ENCODE measurements around the gene SP110. TPM values are rescaled to one million over a fixed set of nuclear protein-coding genes. Genes with fewer than 3 reads are reported as not detected.
"Not testable (repeated sequence)": the region's sequence is repeated elsewhere in the genome, so short reads cannot be mapped to it uniquely, and the experiment has no call there.

SP110 gene
- 2.6 TPM for polyA plus RNA-seq (2013, experiment 1 of 4)
- 2.7 TPM for polyA plus RNA-seq (2013, experiment 2 of 4)
- 2.6 TPM for polyA plus RNA-seq (2013, experiment 3 of 4)
- 2.7 TPM for polyA plus RNA-seq (2013, experiment 4 of 4)

DNA sequence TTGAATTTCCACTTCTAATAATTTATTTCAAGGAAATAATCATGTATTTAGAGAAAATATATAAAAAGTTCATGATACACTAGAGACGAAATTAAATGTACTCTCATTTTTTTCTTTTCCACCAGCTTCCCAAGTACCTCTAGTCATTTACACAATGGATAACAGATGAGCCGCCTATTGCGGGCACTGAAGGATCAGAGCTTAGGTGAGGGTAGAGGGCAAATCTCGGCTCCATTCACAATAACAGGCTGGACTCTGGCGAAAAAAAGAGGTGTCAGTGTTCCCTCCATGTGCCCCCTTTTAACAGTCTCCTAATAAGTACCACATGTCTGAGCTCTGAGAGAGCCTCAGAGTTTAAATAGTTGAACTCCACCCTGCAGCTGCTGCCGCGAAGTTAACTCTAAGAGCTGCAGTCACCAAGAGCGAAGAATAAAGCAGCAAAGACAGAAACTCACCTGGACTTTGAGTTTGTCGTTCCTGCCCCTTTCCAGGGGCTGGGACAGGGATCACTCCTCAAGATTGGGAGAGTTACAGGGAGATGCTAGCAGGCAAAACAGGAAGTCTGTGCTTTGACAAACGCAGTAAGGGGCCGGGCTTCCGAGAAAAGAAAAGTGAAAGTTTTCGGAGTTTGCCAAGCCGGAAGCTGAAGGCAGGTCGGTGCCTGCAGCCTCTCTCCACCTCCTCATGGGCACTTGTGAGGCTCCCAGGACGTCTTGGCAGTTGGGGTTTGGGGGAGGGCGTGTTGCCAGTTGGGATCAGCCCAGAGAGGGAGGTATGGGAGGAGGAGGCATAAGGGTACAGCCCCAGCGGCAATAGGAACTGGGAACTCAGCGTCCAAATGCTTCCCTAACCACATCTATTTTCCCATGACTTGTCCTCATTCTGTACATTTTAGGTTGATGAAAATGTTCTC, at the start of gene SP110:
SP110 (minus strand) TSS at position 566 of the 913 bp plus-strand sequence. CDS start 3,057 bp downstream, outside the sequence.
- no peaks in the 10 kb centered on the region for H3K4me1 ChIP-seq (ENCODE audit: control insufficient read depth, insufficient read depth, low read length)
- H3K27me3 ChIP-seq (ENCODE audit: control insufficient read depth, insufficient read depth, low read length, poor library complexity, severe bottlenecking), result no peaks in the 10 kb centered on the region
- no peaks in the 10 kb centered on the region for H3K36me3 ChIP-seq (ENCODE audit: control insufficient read depth, insufficient read depth, low read length)
- H3K4me3 ChIP-seq (ENCODE audit: insufficient read depth, low read depth, low read length), result peak within 1 kb of the TSS; percentile 8
- no peaks in the 10 kb centered on the region for H3K9me3 ChIP-seq (ENCODE audit: control insufficient read depth, low read length)
- H3K27ac ChIP-seq (ENCODE audit: insufficient read depth, low read depth, low read length, poor library complexity, severe bottlenecking), result no peak within 1 kb of the TSS
- WGBS, 2 experiments, result 43 to 44% methylated on average over 15 to 19 of the region's 19 CpGs

DNA sequence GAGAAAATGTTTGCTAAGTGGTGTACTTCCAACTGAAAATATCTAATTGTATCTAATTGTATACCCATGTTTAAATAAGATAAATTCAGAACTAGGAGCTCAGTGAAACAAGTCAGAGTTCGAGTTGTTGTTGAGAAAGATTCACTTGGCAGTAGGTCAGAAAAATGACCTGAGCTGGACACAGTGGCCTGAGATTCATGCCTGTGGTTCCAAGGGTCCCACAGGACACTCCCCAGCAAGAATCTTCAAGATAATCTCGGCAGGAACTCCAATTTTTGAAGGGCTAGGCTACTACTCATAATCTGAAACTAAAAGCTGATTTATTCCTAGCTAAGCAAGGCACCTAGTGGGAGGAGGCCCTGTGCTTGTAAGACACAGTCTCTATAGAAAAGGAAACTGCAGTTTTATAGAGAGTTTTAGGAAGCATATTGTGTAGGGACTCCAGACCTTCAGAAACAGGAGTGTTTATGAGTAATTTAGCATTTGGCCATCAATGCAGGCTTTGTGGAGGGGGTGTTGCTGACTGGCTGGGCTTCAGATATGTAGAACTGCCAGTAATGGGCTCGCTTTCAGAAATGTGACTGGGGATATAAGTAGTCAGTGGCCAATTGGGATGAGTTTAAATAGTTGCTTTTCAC, 48.9 kb upstream of the SP110 start:
- Histone ChIP-seq H3K27ac (ENCODE audit: insufficient read depth, low read depth, low read length, poor library complexity, severe bottlenecking) (no peak overlapping the region), H3K27me3 (ENCODE audit: control insufficient read depth, insufficient read depth, low read length, poor library complexity, severe bottlenecking) (no peaks in the 10 kb centered on the region), H3K9me3 (ENCODE audit: control insufficient read depth, low read length) (no peaks in the 10 kb centered on the region), H3K36me3 (ENCODE audit: control insufficient read depth, insufficient read depth, low read length) (no peaks in the 10 kb centered on the region), H3K4me1 (ENCODE audit: control insufficient read depth, insufficient read depth, low read length) (no peaks in the 10 kb centered on the region), H3K4me3 (ENCODE audit: insufficient read depth, low read depth, low read length) (no peak overlapping the region)
- 83 to 85% methylated on average over 3 of the region's 3 CpGs for WGBS, 2 experiments

GRCh38 chr2:230267556-230267955, 47.8 kb upstream of the SP110 start:
- Histone ChIP-seq H3K36me3 (ENCODE audit: control insufficient read depth, insufficient read depth, low read length) (no peaks in the 10 kb centered on the region), H3K27ac (ENCODE audit: insufficient read depth, low read depth, low read length, poor library complexity, severe bottlenecking) (no peak overlapping the region), H3K4me1 (ENCODE audit: control insufficient read depth, insufficient read depth, low read length) (no peaks in the 10 kb centered on the region), H3K4me3 (ENCODE audit: insufficient read depth, low read depth, low read length) (no peak overlapping the region), H3K27me3 (ENCODE audit: control insufficient read depth, insufficient read depth, low read length, poor library complexity, severe bottlenecking) (no peaks in the 10 kb centered on the region), H3K9me3 (ENCODE audit: control insufficient read depth, low read length) (no peaks in the 10 kb centered on the region)
- WGBS, 2 experiments, result 93 to 99% methylated on average over 3 of the region's 3 CpGs

DNA sequence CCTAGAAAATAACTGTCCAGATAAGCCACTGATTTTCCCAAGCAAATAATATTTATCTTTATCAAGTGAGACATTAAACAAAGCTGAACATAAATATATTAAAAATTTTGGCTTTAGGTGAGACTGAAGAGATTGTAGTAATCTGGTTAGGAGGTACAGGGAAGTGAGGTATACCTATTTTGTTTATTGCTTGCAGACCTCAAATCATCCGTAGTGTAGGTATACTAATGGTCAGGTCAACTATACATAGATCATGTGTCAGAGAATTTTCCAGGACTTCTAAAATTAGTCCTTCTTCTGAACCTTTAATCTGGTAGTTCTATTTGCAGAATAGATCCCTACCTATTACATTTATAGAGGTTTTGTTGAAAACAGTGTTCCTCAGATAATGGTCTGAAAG, 47.3 kb upstream of the SP110 start:
- Histone ChIP-seq H3K9me3 (ENCODE audit: control insufficient read depth, low read length) (no peaks in the 10 kb centered on the region), H3K27ac (ENCODE audit: insufficient read depth, low read depth, low read length, poor library complexity, severe bottlenecking) (no peak overlapping the region), H3K4me1 (ENCODE audit: control insufficient read depth, insufficient read depth, low read length) (no peaks in the 10 kb centered on the region), H3K4me3 (ENCODE audit: insufficient read depth, low read depth, low read length) (no peak overlapping the region), H3K36me3 (ENCODE audit: control insufficient read depth, insufficient read depth, low read length) (no peaks in the 10 kb centered on the region), H3K27me3 (ENCODE audit: control insufficient read depth, insufficient read depth, low read length, poor library complexity, severe bottlenecking) (no peaks in the 10 kb centered on the region)
- 92 to 100% methylated on average over 1 of the region's 1 CpG for WGBS, 2 experiments

GRCh38 chr2:230266638-230267037, 46.9 kb upstream of the SP110 start:
- no peaks in the 10 kb centered on the region for H3K4me1 ChIP-seq (ENCODE audit: control insufficient read depth, insufficient read depth, low read length)
- H3K27me3 ChIP-seq (ENCODE audit: control insufficient read depth, insufficient read depth, low read length, poor library complexity, severe bottlenecking), result no peaks in the 10 kb centered on the region
- H3K27ac ChIP-seq (ENCODE audit: insufficient read depth, low read depth, low read length, poor library complexity, severe bottlenecking), result no peak overlapping the region
- WGBS, 2 experiments, result 88 to 93% methylated on average over 4 of the region's 4 CpGs
- H3K4me3 ChIP-seq (ENCODE audit: insufficient read depth, low read depth, low read length), result no peak overlapping the region
- H3K36me3 ChIP-seq (ENCODE audit: control insufficient read depth, insufficient read depth, low read length), result no peaks in the 10 kb centered on the region
- no peaks in the 10 kb centered on the region for H3K9me3 ChIP-seq (ENCODE audit: control insufficient read depth, low read length)

GRCh38 chr2:230264945-230265344, 45.2 kb upstream of the SP110 start:
- WGBS, 2 experiments, result 71 to 73% methylated on average over 4 of the region's 4 CpGs
- H3K27me3 ChIP-seq (ENCODE audit: control insufficient read depth, insufficient read depth, low read length, poor library complexity, severe bottlenecking); H3K4me1 ChIP-seq (ENCODE audit: control insufficient read depth, insufficient read depth, low read length); H3K4me3 ChIP-seq (ENCODE audit: insufficient read depth, low read depth, low read length); H3K36me3 ChIP-seq (ENCODE audit: control insufficient read depth, insufficient read depth, low read length); H3K9me3 ChIP-seq (ENCODE audit: control insufficient read depth, low read length); H3K27ac ChIP-seq (ENCODE audit: insufficient read depth, low read depth, low read length, poor library complexity, severe bottlenecking): not testable (repeated sequence)

DNA sequence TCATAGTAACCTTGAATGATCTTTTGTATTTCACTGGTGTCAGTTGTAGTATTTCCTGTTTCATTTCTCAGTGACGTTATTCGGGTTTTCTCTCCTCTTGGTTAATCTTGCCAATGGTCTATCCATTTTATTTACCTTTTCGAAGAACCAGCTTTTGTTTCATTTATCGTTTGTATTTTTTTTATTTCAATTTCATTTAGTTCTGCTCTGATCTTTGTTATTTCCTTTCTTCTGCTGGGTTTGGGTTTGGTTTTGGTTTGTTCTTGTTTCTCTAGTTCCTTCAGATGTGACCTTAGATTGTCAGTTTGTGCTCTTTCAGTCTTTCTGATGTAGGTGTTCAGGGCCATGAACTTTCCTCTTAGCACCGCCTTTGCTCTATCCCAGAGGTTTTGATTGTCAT, 42.5 kb upstream of the SP110 start:
- Histone ChIP-seq H3K9me3 (ENCODE audit: control insufficient read depth, low read length) (no peaks in the 10 kb centered on the region), H3K4me3 (ENCODE audit: insufficient read depth, low read depth, low read length) (no peak overlapping the region), H3K27me3 (ENCODE audit: control insufficient read depth, insufficient read depth, low read length, poor library complexity, severe bottlenecking) (no peaks in the 10 kb centered on the region), H3K27ac (ENCODE audit: insufficient read depth, low read depth, low read length, poor library complexity, severe bottlenecking) (no peak overlapping the region), H3K4me1 (ENCODE audit: control insufficient read depth, insufficient read depth, low read length) (no peaks in the 10 kb centered on the region), H3K36me3 (ENCODE audit: control insufficient read depth, insufficient read depth, low read length) (no peaks in the 10 kb centered on the region)
- 92 to 94% methylated on average over 4 to 5 of the region's 5 CpGs for WGBS, 2 experiments

DNA sequence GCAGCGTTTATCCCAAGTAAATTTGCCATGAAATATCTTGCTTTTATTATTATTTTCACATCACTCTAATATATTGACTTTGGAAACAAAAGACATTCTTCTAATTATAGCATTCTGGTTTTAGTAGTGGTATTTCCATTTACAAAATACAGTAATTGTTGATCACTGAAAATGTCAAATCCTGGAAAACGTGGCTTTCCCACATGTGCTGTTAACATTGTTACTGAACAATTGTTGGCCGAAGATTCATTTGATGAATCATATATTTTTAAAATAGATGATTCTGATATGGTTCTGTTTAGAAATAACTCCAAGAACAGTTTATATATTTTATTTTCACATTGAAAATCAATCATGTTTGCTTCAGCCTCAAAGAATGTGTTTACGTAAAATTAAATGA, 38.7 kb upstream of the SP110 start:
- Histone ChIP-seq H3K27me3 (ENCODE audit: control insufficient read depth, insufficient read depth, low read length, poor library complexity, severe bottlenecking) (no peaks in the 10 kb centered on the region), H3K4me3 (ENCODE audit: insufficient read depth, low read depth, low read length) (no peak overlapping the region), H3K4me1 (ENCODE audit: control insufficient read depth, insufficient read depth, low read length) (no peaks in the 10 kb centered on the region), H3K9me3 (ENCODE audit: control insufficient read depth, low read length) (no peaks in the 10 kb centered on the region), H3K36me3 (ENCODE audit: control insufficient read depth, insufficient read depth, low read length) (no peaks in the 10 kb centered on the region), H3K27ac (ENCODE audit: insufficient read depth, low read depth, low read length, poor library complexity, severe bottlenecking) (no peak overlapping the region)
- 93 to 96% methylated on average over 4 of the region's 4 CpGs for WGBS, 2 experiments

DNA sequence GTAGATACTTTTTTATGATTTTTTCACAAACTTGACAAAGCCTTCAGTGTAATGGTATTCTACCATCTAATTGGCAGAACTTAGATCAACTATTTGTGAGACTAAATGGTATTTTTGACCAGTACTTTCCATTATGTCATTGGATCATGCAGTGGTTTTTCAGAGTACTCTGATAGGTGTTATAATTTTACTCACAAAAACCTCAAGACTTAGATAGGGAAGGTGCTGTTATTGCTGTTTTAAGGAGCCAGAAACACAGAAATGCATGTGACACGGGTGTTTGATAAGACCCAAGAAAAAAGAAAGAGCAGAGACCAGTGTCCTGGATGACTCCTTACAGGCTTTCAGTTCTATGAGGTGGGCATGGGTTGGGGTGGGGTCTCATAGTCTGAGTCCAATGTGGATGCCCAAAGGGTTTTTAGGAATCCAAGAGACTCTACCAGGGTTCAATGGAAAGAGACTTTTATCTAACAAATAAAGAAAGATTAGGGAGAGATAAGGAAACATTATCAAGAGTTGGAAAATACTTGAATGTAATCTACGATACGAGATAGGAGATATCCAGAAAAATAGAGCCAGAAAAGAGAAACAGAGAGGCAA, 37.0 kb upstream of the SP110 start:
- no peaks in the 10 kb centered on the region for H3K4me1 ChIP-seq (ENCODE audit: control insufficient read depth, insufficient read depth, low read length)
- WGBS, 2 experiments, result 94 to 95% methylated on average over 3 of the region's 3 CpGs
- no peak overlapping the region for H3K4me3 ChIP-seq (ENCODE audit: insufficient read depth, low read depth, low read length)
- H3K36me3 ChIP-seq (ENCODE audit: control insufficient read depth, insufficient read depth, low read length), result no peaks in the 10 kb centered on the region
- H3K27me3 ChIP-seq (ENCODE audit: control insufficient read depth, insufficient read depth, low read length, poor library complexity, severe bottlenecking), result no peaks in the 10 kb centered on the region
- H3K9me3 ChIP-seq (ENCODE audit: control insufficient read depth, low read length), result no peaks in the 10 kb centered on the region
- no peak overlapping the region for H3K27ac ChIP-seq (ENCODE audit: insufficient read depth, low read depth, low read length, poor library complexity, severe bottlenecking)

All from ectodermal cell (in vitro differentiated cells).